ENCODE data around the gene ETV3L.

ETV3L gene

GRCh38 chr1:157113631-157114030 is 14.0 kb upstream of the ETV3L start:
- H4K20me1 ChIP-seq (ENCODE audit: control insufficient read depth, insufficient read depth, low read depth, low read length) = no peaks in the 10 kb centered on the region
- TF ChIP-seq CTCF (IDR thresholded peaks at IDR 0.05; ENCODE audit: low read depth, low read length, poor library complexity, severe bottlenecking) (no peak), EZH2phosphoT487 (IDR thresholded peaks at IDR 0.05; ENCODE audit: borderline replicate concordance, low read length) (no peak)
- H3K4me2 ChIP-seq (ENCODE audit: low read length) = no peak overlapping the region
- H3K9me2 ChIP-seq (replicated peaks; ENCODE audit: control insufficient read depth, low read length) = no peaks in the 10 kb centered on the region
- H3K27me3 ChIP-seq (ENCODE audit: control insufficient read depth, low read length) = peaks cover 26% of the 10 kb centered on the region; the same call in 1 of the 2 replicates
- H3K9me3 ChIP-seq (ENCODE audit: control insufficient read depth, insufficient read depth, low read length) = no peaks in the 10 kb centered on the region
- no peaks in the 10 kb centered on the region for H3F3A ChIP-seq (ENCODE audit: control insufficient read depth, insufficient read depth)
- no peak overlapping the region for H3K4me3 ChIP-seq (ENCODE audit: low read length)
- no peak overlapping the region for H3K27ac ChIP-seq (ENCODE audit: low read depth, low read length)
- peaks cover 14% of the 10 kb centered on the region for H3K4me1 ChIP-seq (ENCODE audit: control insufficient read depth, low read length)
- no peaks in the 10 kb centered on the region for H3K79me2 ChIP-seq (ENCODE audit: control insufficient read depth, low read length)
- no peaks in the 10 kb centered on the region for H3K36me3 ChIP-seq (ENCODE audit: control insufficient read depth, low read length)

- TF ChIP-seq EZH2phosphoT487 (IDR thresholded peaks at IDR 0.05; ENCODE audit: borderline replicate concordance, low read length) = no peak
- no peaks in the 10 kb centered on the region for H4K20me1 ChIP-seq (ENCODE audit: control insufficient read depth, insufficient read depth, low read depth, low read length)
- H3K4me1 ChIP-seq (ENCODE audit: control insufficient read depth, low read length) = peaks cover 12% of the 10 kb centered on the region
- H3F3A ChIP-seq (ENCODE audit: control insufficient read depth, insufficient read depth) = no peaks in the 10 kb centered on the region
- H3K36me3 ChIP-seq (ENCODE audit: control insufficient read depth, low read length) = no peaks in the 10 kb centered on the region
- H3K79me2 ChIP-seq (ENCODE audit: control insufficient read depth, low read length) = no peaks in the 10 kb centered on the region
- H3K9me3 ChIP-seq (ENCODE audit: control insufficient read depth, insufficient read depth, low read length) = no peaks in the 10 kb centered on the region
- H3K4me2 ChIP-seq (ENCODE audit: low read length) = no peak overlapping the region
- no peak overlapping the region for H3K27ac ChIP-seq (ENCODE audit: low read depth, low read length)
- peaks cover 31% of the 10 kb centered on the region for H3K27me3 ChIP-seq (ENCODE audit: control insufficient read depth, low read length)
- no peak overlapping the region for H3K4me3 ChIP-seq (ENCODE audit: low read length)
- H3K9me2 ChIP-seq (replicated peaks; ENCODE audit: control insufficient read depth, low read length) = no peaks in the 10 kb centered on the region
These were observed 13.5 kb upstream of the ETV3L start for GRCh38 chr1:157113106-157113505.

- no peak overlapping the region for H3K27ac ChIP-seq (ENCODE audit: low read depth, low read length)
- no peaks in the 10 kb centered on the region for H4K20me1 ChIP-seq (ENCODE audit: control insufficient read depth, insufficient read depth, low read depth, low read length)
- H3K9me2 ChIP-seq (replicated peaks; ENCODE audit: control insufficient read depth, low read length) = no peaks in the 10 kb centered on the region
- no peaks in the 10 kb centered on the region for H3K36me3 ChIP-seq (ENCODE audit: control insufficient read depth, low read length)
- no peaks in the 10 kb centered on the region for H3F3A ChIP-seq (ENCODE audit: control insufficient read depth, insufficient read depth)
- H3K79me2 ChIP-seq (ENCODE audit: control insufficient read depth, low read length) = no peaks in the 10 kb centered on the region
- peaks cover 39% of the 10 kb centered on the region for H3K27me3 ChIP-seq (ENCODE audit: control insufficient read depth, low read length)
- peaks cover 4% of the 10 kb centered on the region for H3K4me1 ChIP-seq (ENCODE audit: control insufficient read depth, low read length)
- TF ChIP-seq EZH2phosphoT487 (IDR thresholded peaks at IDR 0.05; ENCODE audit: borderline replicate concordance, low read length) (no peak), CTCF (IDR thresholded peaks at IDR 0.05; ENCODE audit: low read depth, low read length, poor library complexity, severe bottlenecking) (no peak)
- H3K9me3 ChIP-seq (ENCODE audit: control insufficient read depth, insufficient read depth, low read length) = no peaks in the 10 kb centered on the region
- H3K4me2 ChIP-seq (ENCODE audit: low read length) = no peak overlapping the region
- H3K4me3 ChIP-seq (ENCODE audit: low read length) = no peak overlapping the region
These were observed 12.7 kb upstream of the ETV3L start for GRCh38 chr1:157112186-157112867.

- Histone ChIP-seq H3K79me2 (ENCODE audit: control insufficient read depth, low read length) (no peaks in the 10 kb centered on the region), H3F3A (ENCODE audit: control insufficient read depth, insufficient read depth) (no peaks in the 10 kb centered on the region), H3K36me3 (ENCODE audit: control insufficient read depth, low read length) (no peaks in the 10 kb centered on the region), H4K20me1 (ENCODE audit: control insufficient read depth, insufficient read depth, low read depth, low read length) (no peaks in the 10 kb centered on the region), H3K9me3 (ENCODE audit: control insufficient read depth, insufficient read depth, low read length) (no peaks in the 10 kb centered on the region), H3K4me2 (ENCODE audit: low read length) (no peak overlapping the region), H3K27ac (ENCODE audit: low read depth, low read length) (no peak overlapping the region), H3K4me3 (ENCODE audit: low read length) (no peak overlapping the region), H3K4me1 (ENCODE audit: control insufficient read depth, low read length) (0 out of 2 replicates have a peak, but pooled peaks cover 2% of the 10 kb centered on the region), H3K27me3 (ENCODE audit: control insufficient read depth, low read length) (peaks cover 46% of the 10 kb centered on the region), H3K9me2 (replicated peaks; ENCODE audit: control insufficient read depth, low read length) (no peaks in the 10 kb centered on the region)
- TF ChIP-seq EZH2phosphoT487 (IDR thresholded peaks at IDR 0.05; ENCODE audit: borderline replicate concordance, low read length) = no peak
- TF ChIP-seq CTCF (IDR thresholded peaks at IDR 0.05; ENCODE audit: low read depth, low read length, poor library complexity, severe bottlenecking) = no peak
These were observed 12.0 kb upstream of the ETV3L start for GRCh38 chr1:157111396-157112165.

All from DOHH2 (cell line).